CD4-positive, alpha-beta T cell (primary cell): ENCODE results near the gene TBC1D16. TPM values are rescaled to one million over a fixed set of nuclear protein-coding genes. Genes with fewer than 3 reads are reported as not detected.

Experiments
- ATAC-seq: fragments of 200-7000 bp; cut with Tn5 transposase; one replicate; pipeline ENCODE4 v1.10.0; 2022; ENCODE audit warnings: mild to moderate bottlenecking; ENCODE audit not compliant: poor library complexity
- CTCF ChIA-PET: fragments of 350-600 bp; sonication (Branson Sonifier 250); formaldehyde crosslinking; loops from one replicate; lab custom pipeline; 2021; ENCODE audit warnings: antibody characterized with exemption, inconsistent platforms; lab: Charles Lee
- POLR2A ChIA-PET: fragments of 350-600 bp; sonication (Branson Sonifier 250); formaldehyde crosslinking; loops from one replicate; lab custom pipeline; 2021; ENCODE audit warnings: antibody characterized with exemption, inconsistent platforms; lab: Charles Lee
- DNase-seq, 14 experiments: peaks; one replicate each; pipeline ENCODE4 v3.0.0-alpha.2; 2013 to 2020; ENCODE audit warnings: mixed read lengths in 2 of 14
- H3K27ac ChIP-seq, 2 donors: one replicate each; pipeline versions ENCODE4 v1.5.1 to v1.7.0; 2013; ENCODE audit warnings: low read length in 2 of 2, low read depth in 1 of 2, mild to moderate bottlenecking in 1 of 2
- H3K27me3 ChIP-seq, 2 experiments: 1 replicate in 1 of 2; 2 replicates in 1 of 2; pipeline versions ENCODE4 v1.6.1 to v1.7.0; 2013; ENCODE audit warnings: low read length in 2 of 2, control low read depth in 1 of 2, mild to moderate bottlenecking in 1 of 2, moderate library complexity in 1 of 2; ENCODE audit not compliant: insufficient read depth in 2 of 2, control insufficient read depth in 1 of 2
- H3K36me3 ChIP-seq: one replicate; pipeline ENCODE4 v1.6.1; 2013; ENCODE audit warnings: low read length, control low read depth; ENCODE audit not compliant: insufficient read depth
- H3K4me1 ChIP-seq: one replicate; pipeline ENCODE4 v1.6.1; 2013; ENCODE audit warnings: low read length, control low read depth; ENCODE audit not compliant: insufficient read depth
- H3K4me3 ChIP-seq: one replicate; pipeline ENCODE4 v1.5.1; 2013; ENCODE audit warnings: mild to moderate bottlenecking, low read length, moderate library complexity
- H3K9me3 ChIP-seq, 2 experiments: 1 replicate in 1 of 2; 2 replicates in 1 of 2; pipeline versions ENCODE4 v1.6.1 to v1.7.0; 2013; ENCODE audit warnings: low read length in 2 of 2, mild to moderate bottlenecking in 2 of 2, control low read depth in 1 of 2, moderate library complexity in 1 of 2; ENCODE audit not compliant: control insufficient read depth in 1 of 2, insufficient read depth in 1 of 2
- H3K27ac Mint-ChIP-seq: one replicate; pipeline ENCODE4 v1.8.0; 2020; ENCODE audit warnings: mixed read lengths
- H3K27me3 Mint-ChIP-seq: one replicate; pipeline ENCODE4 v1.8.0; 2021; ENCODE audit warnings: mixed read lengths
- H3K36me3 Mint-ChIP-seq: one replicate; pipeline ENCODE4 v1.8.0; 2021; ENCODE audit warnings: low read depth, mixed read lengths
- H3K4me1 Mint-ChIP-seq: one replicate; pipeline ENCODE4 v1.8.0; 2021; ENCODE audit warnings: low read depth, mixed read lengths
- H3K4me3 Mint-ChIP-seq: one replicate; pipeline ENCODE4 v1.8.0; 2020; ENCODE audit warnings: mild to moderate bottlenecking, mixed read lengths
- H3K9me3 Mint-ChIP-seq: one replicate; pipeline ENCODE4 v1.8.0; 2020; ENCODE audit warnings: mixed read lengths
- intact Hi-C, 2 experiments: fragments of 100-400 bp; cut with DNase I in 1 of 2; cut with micrococcal nuclease in 1 of 2; formaldehyde crosslinking; loops; one replicate each; pipeline versions ENCODE4 v1.15.1 to v1.9.0; 2023 to 2025; cut with DNase I, micrococcal nuclease
- total RNA-seq, 174 experiments: library from RNA in 2 of 174; stranded (reverse) in 2 of 174; gene quantifications; one replicate each; pipeline ENCODE4 v1.2.3 and lab custom pipeline; 2021 to 2026
- TF ChIP-seq, protein P1 (sequence below): fragments of 200-600 bp; IDR thresholded peaks from one replicate; pipeline ENCODE4 v1.8.0; 2022; ENCODE audit warnings: antibody characterized with exemption, mild to moderate bottlenecking

TBC1D16 gene
- total RNA-seq, 2 experiments from 2014 or later = 1.9 to 2.5 TPM

- H3K27ac Mint-ChIP-seq = no peak overlapping the region
- TF ChIP-seq, protein P1, sequence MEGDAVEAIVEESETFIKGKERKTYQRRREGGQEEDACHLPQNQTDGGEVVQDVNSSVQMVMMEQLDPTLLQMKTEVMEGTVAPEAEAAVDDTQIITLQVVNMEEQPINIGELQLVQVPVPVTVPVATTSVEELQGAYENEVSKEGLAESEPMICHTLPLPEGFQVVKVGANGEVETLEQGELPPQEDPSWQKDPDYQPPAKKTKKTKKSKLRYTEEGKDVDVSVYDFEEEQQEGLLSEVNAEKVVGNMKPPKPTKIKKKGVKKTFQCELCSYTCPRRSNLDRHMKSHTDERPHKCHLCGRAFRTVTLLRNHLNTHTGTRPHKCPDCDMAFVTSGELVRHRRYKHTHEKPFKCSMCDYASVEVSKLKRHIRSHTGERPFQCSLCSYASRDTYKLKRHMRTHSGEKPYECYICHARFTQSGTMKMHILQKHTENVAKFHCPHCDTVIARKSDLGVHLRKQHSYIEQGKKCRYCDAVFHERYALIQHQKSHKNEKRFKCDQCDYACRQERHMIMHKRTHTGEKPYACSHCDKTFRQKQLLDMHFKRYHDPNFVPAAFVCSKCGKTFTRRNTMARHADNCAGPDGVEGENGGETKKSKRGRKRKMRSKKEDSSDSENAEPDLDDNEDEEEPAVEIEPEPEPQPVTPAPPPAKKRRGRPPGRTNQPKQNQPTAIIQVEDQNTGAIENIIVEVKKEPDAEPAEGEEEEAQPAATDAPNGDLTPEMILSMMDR = no peak
- H3K9me3 ChIP-seq = no peaks in the 10 kb centered on the region
- no peak for DNase-seq
- CTCF ChIA-PET = no interaction called here
- H3K27me3 ChIP-seq = peaks cover 9 to 16% of the 10 kb centered on the region in 2 experiments
- no peaks in the 10 kb centered on the region for H3K9me3 Mint-ChIP-seq
- no peaks in the 10 kb centered on the region for H3K36me3 Mint-ChIP-seq
- no peaks in the 10 kb centered on the region for H3K4me1 Mint-ChIP-seq
- no peak for ATAC-seq
- POLR2A ChIA-PET = no interaction called here
- no peak overlapping the region for H3K4me3 ChIP-seq
- intact Hi-C loops = no loop called here
- H3K4me3 Mint-ChIP-seq = no peak overlapping the region
- H3K4me1 ChIP-seq = no peaks in the 10 kb centered on the region
- no peak overlapping the region for H3K27ac ChIP-seq
- no peaks in the 10 kb centered on the region for H3K36me3 ChIP-seq
- H3K27me3 Mint-ChIP-seq = peaks cover 24% of the 10 kb centered on the region
Measured at GRCh38 chr17:79905832-79906231, 129.8 kb downstream of the TBC1D16 start.

DNA sequence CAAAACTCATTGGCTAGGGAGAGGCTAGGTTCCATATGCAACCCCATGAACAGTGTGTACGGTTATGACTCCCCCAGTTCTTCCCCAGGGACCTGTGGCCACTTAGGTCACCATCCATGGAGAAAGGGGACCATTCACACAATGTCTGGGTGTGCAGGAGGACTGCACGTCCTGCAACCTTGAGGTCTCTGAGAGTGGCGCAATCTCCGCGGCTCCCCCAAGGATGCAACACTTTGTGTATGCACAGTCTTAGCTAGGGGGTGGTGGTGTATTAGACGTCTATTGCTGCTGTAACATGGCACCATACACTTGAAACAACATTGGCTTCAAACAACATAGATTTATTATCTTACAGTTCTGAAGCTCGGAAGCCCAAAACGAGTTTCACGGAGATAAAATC lies 130.8 kb downstream of the TBC1D16 start:
- H3K36me3 ChIP-seq = no peaks in the 10 kb centered on the region
- H3K27ac ChIP-seq = no peak overlapping the region
- Mint-ChIP-seq H3K4me1 (no peaks in the 10 kb centered on the region), H3K4me3 (no peak overlapping the region), H3K9me3 (no peaks in the 10 kb centered on the region), H3K36me3 (no peaks in the 10 kb centered on the region), H3K27ac (no peak overlapping the region), H3K27me3 (peaks cover 22% of the 10 kb centered on the region)
- POLR2A ChIA-PET = no interaction called here
- TF ChIP-seq, protein P1 = no peak
- H3K9me3 ChIP-seq = no peaks in the 10 kb centered on the region
- peaks cover 9 to 16% of the 10 kb centered on the region in 2 experiments for H3K27me3 ChIP-seq
- CTCF ChIA-PET = no interaction called here
- no peaks in the 10 kb centered on the region for H3K4me1 ChIP-seq
- DNase-seq (no peak), ATAC-seq (no peak)
- intact Hi-C loops = no loop called here
- H3K4me3 ChIP-seq = no peak overlapping the region

DNA sequence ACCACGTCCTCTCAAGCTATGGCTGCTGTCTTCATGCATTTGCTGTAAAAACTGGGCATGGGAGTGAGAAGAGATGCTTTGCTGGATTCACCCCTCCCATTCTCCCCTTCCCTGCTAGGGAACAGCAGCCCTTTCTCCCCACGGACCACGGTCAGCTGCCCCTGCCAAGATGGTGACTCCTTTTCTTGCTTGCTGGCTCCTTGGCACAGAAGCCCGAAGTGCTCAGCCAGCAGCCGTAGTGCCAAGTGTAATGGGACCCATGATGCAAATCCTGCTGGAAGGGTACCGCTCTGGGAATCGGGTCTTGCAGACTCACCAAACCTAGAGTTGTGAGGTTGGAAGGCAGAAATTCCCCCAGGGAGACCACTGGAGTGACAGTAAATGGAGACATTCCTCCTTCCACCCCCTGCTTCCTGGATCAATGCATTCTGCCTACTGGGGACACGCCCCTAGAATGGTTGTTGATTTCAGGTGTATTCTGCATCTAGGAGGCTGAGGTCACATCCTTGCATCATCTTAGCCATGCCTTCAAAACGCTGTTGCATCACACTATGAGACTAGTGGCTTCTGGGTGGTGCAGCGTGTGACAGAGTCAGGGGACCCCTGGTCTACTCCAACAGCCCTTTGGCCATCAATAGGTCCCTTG lies 133.4 kb downstream of the TBC1D16 start:
- Histone ChIP-seq H3K36me3 (no peaks in the 10 kb centered on the region), H3K9me3 (no peaks in the 10 kb centered on the region), H3K27ac (no peak overlapping the region), H3K27me3 (peaks cover 9 to 12% of the 10 kb centered on the region in 2 experiments), H3K4me1 (no peaks in the 10 kb centered on the region), H3K4me3 (no peak overlapping the region)
- intact Hi-C loops = no loop called here
- Mint-ChIP-seq H3K9me3 (no peaks in the 10 kb centered on the region), H3K27ac (no peak overlapping the region), H3K27me3 (peaks cover 23% of the 10 kb centered on the region), H3K36me3 (no peaks in the 10 kb centered on the region), H3K4me3 (no peak overlapping the region), H3K4me1 (no peaks in the 10 kb centered on the region)
- DNase-seq = no peak
- CTCF ChIA-PET = no interaction called here
- ATAC-seq = no peak
- TF ChIP-seq, protein P1 = no peak
- POLR2A ChIA-PET = no interaction called here
